HG02884 (cell line): ENCODE measurements around the gene PTPRU.

Source experiments
- ATAC-seq: cut with Tn5 transposase; IDR thresholded peaks from one replicate; pipeline ENCODE4 v1.9.1; 2021; ENCODE audit warnings: mild to moderate bottlenecking, moderate library complexity; ENCODE audit not compliant: unreplicated experiment

The PTPRU gene

GRCh38 chr1:29327223-29327935 lies 91.1 kb downstream of the PTPRU start:
- ATAC-seq = no peak

GRCh38 chr1:29329022-29329775 lies 92.9 kb downstream of the PTPRU start:
- no peak for ATAC-seq

- no peak for ATAC-seq
These were observed 93.8 kb downstream of the PTPRU start for GRCh38 chr1:29330089-29330488.

GRCh38 chr1:29330856-29331255 lies 94.5 kb downstream of the PTPRU start:
- no peak for ATAC-seq

- no peak for ATAC-seq
These were observed 95.0 kb downstream of the PTPRU start for GRCh38 chr1:29331309-29331708.

GRCh38 chr1:29331729-29332128 lies 95.4 kb downstream of the PTPRU start:
- no peak for ATAC-seq

- ATAC-seq = no peak
These were observed 95.9 kb downstream of the PTPRU start for GRCh38 chr1:29332204-29332603.

GRCh38 chr1:29333008-29333407 lies 96.7 kb downstream of the PTPRU start:
- ATAC-seq = no peak

- no peak for ATAC-seq
These were observed 99.3 kb downstream of the PTPRU start for GRCh38 chr1:29335573-29335972.

GRCh38 chr1:29338908-29339575 lies 102.7 kb downstream of the PTPRU start:
- no peak for ATAC-seq

GRCh38 chr1:29341936-29342335 lies 105.6 kb downstream of the PTPRU start:
- no peak for ATAC-seq

- no peak for ATAC-seq
These were observed 106.0 kb downstream of the PTPRU start for GRCh38 chr1:29342351-29342750.

GRCh38 chr1:29342983-29343382 lies 106.7 kb downstream of the PTPRU start:
- ATAC-seq = no peak

GRCh38 chr1:29343476-29343875 lies 107.2 kb downstream of the PTPRU start:
- ATAC-seq = no peak

GRCh38 chr1:29343908-29344307 lies 107.6 kb downstream of the PTPRU start:
- no peak for ATAC-seq

GRCh38 chr1:29344336-29344735 lies 108.0 kb downstream of the PTPRU start:
- ATAC-seq = no peak

GRCh38 chr1:29346576-29346975 lies 110.3 kb downstream of the PTPRU start:
- no peak for ATAC-seq

GRCh38 chr1:29349871-29350491 lies 113.7 kb downstream of the PTPRU start:
- ATAC-seq = no peak

GRCh38 chr1:29352719-29353420 lies 116.5 kb downstream of the PTPRU start:
- ATAC-seq = no peak

GRCh38 chr1:29354511-29355098 lies 118.3 kb downstream of the PTPRU start:
- ATAC-seq = no peak
